ENCODE results near the gene OGN.

GRCh38 chr9:92342825-92343488 lies 61.4 kb downstream of the OGN start:
- TF ChIP-seq CTCF (IDR thresholded peaks at IDR 0.05; ENCODE audit: insufficient read depth, low read length, poor library complexity, severe bottlenecking) (no peak), EZH2phosphoT487 (conservative IDR thresholded peaks at IDR 0.05; ENCODE audit: low read length) (no peak)
